ENCODE results near the gene MRPL52. TPM values are rescaled to one million over a fixed set of nuclear protein-coding genes. Genes with fewer than 3 reads are reported as not detected.
A peak's percentile ranks its signal among the peaks of the same experiment; 100 is the strongest.
"Not testable (repeated sequence)": the region's sequence is repeated elsewhere in the genome, so short reads cannot be mapped to it uniquely, and the experiment has no call there.

MRPL52 gene
- total RNA-seq, 6 experiments from 2014 or later: 135 to 195 (median 167) TPM

DNA sequence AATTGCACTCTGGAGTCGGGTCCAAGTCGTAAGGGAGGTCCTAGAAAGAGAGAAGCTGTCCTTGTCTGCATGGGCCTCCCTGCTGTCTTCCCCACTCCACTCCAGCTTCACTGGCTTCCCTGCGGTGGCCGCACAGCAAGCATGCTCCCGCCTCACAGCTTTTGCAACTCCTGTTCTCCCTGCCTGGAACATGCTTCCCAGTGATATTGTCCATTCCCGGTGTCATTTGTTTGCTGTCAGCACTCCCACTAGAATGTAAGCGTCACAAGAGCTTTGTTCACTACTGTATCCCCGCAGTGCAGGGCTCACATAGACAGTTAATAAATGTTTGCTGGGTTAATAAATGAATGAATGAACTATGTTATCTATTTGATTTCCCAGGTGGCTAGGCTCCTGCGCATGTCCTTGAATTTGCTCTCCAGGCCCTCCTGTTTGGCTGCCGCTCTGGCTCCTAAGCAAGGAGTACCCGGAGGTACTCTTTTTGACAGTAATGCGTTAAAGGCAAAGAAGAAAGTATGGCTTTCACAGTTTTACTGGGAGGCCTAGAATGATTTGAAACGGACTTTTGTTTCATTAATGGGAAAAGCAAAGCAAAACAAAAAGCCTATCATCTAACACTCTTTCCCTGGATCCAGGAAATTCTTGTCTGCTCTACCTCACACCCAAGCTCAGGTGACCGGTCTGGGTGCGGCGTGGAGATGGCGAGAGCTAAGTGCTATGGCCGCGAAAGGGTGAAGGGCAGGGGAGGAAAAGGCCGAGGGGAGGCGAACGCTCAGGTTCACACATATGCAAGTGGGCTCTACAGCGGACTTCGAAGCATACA lies 8.3 kb upstream of the MRPL52 start:
- no peaks in the 10 kb centered on the region for H3K9me3 Mint-ChIP-seq
- no peaks in the 10 kb centered on the region for H3K36me3 Mint-ChIP-seq (ENCODE audit: low read depth)
- H3K27me3 Mint-ChIP-seq (ENCODE audit: insufficient read depth): no peaks in the 10 kb centered on the region
- peaks cover 62% of the 10 kb centered on the region for H3K4me1 Mint-ChIP-seq (ENCODE audit: low read depth)
- H3K27ac Mint-ChIP-seq: peak overlapping the region; percentile 19; the same call in 1 of the 2 replicates
- TF ChIP-seq, protein P1, sequence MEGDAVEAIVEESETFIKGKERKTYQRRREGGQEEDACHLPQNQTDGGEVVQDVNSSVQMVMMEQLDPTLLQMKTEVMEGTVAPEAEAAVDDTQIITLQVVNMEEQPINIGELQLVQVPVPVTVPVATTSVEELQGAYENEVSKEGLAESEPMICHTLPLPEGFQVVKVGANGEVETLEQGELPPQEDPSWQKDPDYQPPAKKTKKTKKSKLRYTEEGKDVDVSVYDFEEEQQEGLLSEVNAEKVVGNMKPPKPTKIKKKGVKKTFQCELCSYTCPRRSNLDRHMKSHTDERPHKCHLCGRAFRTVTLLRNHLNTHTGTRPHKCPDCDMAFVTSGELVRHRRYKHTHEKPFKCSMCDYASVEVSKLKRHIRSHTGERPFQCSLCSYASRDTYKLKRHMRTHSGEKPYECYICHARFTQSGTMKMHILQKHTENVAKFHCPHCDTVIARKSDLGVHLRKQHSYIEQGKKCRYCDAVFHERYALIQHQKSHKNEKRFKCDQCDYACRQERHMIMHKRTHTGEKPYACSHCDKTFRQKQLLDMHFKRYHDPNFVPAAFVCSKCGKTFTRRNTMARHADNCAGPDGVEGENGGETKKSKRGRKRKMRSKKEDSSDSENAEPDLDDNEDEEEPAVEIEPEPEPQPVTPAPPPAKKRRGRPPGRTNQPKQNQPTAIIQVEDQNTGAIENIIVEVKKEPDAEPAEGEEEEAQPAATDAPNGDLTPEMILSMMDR (IDR thresholded peaks at IDR 0.05): no peak
- no peak for DNase-seq
- H3K4me3 Mint-ChIP-seq: no peak overlapping the region

DNA sequence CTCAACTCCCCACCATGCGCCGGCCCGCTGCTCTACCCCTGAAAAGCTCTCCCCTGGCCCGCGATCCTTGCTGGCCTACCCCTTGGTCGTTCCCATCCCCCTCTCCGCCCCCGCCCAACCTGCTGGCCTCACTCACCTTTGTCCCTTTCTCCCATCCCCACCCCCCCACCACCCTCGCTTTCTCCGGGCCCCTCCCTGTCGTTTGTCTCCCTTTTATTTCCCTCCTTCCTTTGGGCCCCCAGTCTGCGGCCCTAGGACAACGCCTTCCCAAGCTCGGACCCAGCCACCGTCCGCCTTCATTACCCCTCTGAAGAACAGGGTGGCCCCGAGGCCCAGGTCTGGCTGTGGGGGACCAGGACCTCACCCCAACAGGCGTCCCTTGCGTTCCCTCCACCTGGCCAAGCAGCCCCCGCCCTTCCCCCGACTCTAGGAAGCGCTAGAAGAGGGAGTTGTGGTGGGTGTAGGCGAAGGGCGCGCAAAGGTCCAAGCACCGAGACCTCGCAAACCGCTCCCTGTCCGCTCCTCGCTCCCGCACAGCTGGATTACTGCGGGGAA lies 7.6 kb upstream of the MRPL52 start:
- H3K4me1 Mint-ChIP-seq (ENCODE audit: low read depth): peaks cover 62% of the 10 kb centered on the region
- no peak for DNase-seq
- H3K9me3 Mint-ChIP-seq: no peaks in the 10 kb centered on the region
- H3K4me3 Mint-ChIP-seq: no peak overlapping the region; the same call in 1 of the 2 replicates
- H3K27ac Mint-ChIP-seq: peak overlapping the region; percentile 84
- H3K36me3 Mint-ChIP-seq (ENCODE audit: low read depth): no peaks in the 10 kb centered on the region
- TF ChIP-seq, protein P1 (IDR thresholded peaks at IDR 0.05): no peak
- no peaks in the 10 kb centered on the region for H3K27me3 Mint-ChIP-seq (ENCODE audit: insufficient read depth)

DNA sequence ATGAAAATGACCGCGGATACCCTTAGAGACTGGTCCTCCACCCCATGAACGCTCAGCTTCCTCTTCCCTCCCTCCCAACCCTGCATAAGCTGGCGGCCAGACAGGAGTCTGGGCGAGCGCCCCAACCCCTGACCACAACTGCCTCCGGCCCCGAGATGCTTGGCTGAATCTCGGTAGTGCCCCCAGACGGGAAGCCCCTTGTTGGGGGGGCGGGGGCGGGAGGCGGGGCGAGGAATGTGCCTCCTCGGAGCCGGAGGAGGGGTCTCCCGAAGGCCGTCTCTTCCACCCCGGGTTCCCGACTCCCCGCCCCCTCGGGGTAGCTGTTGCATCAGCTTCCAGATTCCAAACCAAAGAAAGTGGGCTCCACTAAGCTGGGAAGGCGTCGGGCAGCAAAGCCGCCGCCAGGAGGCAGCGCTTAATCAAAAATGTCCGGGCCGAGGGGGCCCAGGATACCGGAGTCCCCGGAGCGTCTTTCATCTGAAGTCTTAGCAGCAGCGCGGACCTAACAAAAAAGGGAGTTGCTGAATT lies 7.1 kb upstream of the MRPL52 start:
- H3K9me3 Mint-ChIP-seq: no peaks in the 10 kb centered on the region
- no peaks in the 10 kb centered on the region; the same call in 1 of the 2 replicates for H3K27me3 Mint-ChIP-seq (ENCODE audit: insufficient read depth)
- TF ChIP-seq, protein P1 (IDR thresholded peaks at IDR 0.05): peak; percentile 94
- peak; percentile 65 for DNase-seq
- no peaks in the 10 kb centered on the region for H3K36me3 Mint-ChIP-seq (ENCODE audit: low read depth)
- H3K27ac Mint-ChIP-seq: peak overlapping the region; percentile 84
- H3K4me3 Mint-ChIP-seq: peak overlapping the region; percentile 83
- H3K4me1 Mint-ChIP-seq (ENCODE audit: low read depth): peaks cover 62% of the 10 kb centered on the region

DNA sequence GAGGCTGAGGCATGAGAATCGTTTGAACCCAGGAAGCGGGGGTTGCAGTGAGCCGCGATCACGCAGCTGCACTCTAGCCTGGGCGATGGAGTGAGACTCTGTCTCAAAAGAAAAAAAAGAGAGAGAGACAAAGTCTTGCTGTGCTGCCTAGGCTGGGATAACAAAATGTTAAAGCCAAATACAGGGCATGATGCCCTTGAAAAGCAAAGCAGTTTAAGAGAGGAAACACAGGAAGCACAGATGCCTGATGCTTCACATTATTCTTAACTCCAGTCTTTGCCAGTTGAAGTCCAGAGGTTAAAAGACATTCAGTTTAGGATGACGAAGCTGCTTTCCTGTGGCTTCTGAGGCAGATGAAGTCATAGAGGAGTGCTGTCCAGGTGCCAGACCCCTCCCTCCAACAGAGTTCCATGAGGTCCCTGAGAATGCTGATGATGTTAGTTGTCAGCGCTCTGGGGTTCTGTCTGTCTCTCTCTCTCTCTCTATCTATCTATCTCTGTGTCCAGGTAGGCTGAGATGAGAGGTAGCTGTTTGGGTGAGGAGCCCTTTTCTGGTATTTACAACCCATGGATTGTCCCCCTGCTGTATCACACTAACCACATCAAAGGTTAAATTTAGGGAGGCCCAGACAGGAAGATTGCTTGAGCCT lies 4.9 kb upstream of the MRPL52 start:
- Mint-ChIP-seq H3K27me3 (ENCODE audit: insufficient read depth) (no peaks in the 10 kb centered on the region; the same call in 1 of the 2 replicates), H3K4me3 (peak overlapping the region; percentile 62; the same call in 1 of the 2 replicates), H3K9me3 (no peaks in the 10 kb centered on the region), H3K27ac (peak overlapping the region; percentile 95), H3K4me1 (ENCODE audit: low read depth) (peaks cover 51% of the 10 kb centered on the region), H3K36me3 (ENCODE audit: low read depth) (no peaks in the 10 kb centered on the region; the same call in 1 of the 2 replicates)
- DNase-seq: peak; percentile 93
- TF ChIP-seq, protein P1 (IDR thresholded peaks at IDR 0.05): no peak

DNA sequence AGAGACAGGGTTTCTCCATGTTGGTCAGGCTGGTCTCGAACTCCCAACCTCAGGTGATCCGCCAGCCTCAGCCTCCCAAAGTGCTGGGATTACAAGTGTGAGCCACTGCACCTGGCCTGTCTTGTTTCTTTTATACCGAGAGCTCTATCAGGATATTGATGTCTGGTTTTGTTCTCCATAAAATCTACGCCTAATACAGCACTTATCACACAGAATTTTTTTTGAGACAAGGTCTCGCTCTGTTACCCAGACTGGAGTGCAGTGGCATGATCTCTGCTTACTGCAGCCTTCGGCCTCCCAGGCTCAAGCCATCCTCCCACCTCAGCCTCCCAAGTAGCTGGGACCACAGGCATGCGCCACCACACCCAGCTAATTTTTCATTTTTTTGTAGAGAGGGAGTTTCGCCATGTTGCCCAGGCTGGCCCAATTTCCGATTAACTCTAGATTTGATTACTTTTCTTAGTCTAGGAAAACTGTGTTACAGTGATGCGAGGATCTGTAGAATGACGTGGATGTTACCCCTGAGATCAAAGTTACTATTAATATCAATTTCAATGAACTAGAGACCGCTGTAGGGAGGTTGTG lies 519 bp upstream of the MRPL52 start:
- H3K27ac Mint-ChIP-seq: peak overlapping the region; percentile 93
- H3K4me3 Mint-ChIP-seq: peak overlapping the region; percentile 92
- peaks cover 35% of the 10 kb centered on the region for H3K4me1 Mint-ChIP-seq (ENCODE audit: low read depth)
- not testable (repeated sequence) for DNase-seq; H3K27me3 Mint-ChIP-seq (ENCODE audit: insufficient read depth); H3K9me3 Mint-ChIP-seq
- peaks cover 12% of the 10 kb centered on the region for H3K36me3 Mint-ChIP-seq (ENCODE audit: low read depth)

Measured in HFFc6 (cell line).